A172 (cell line): ENCODE measurements around the gene PCYT1B. TPM values are rescaled to one million over a fixed set of nuclear protein-coding genes. Genes with fewer than 3 reads are reported as not detected.
"Not testable (repeated sequence)": the region's sequence is repeated elsewhere in the genome, so short reads cannot be mapped to it uniquely, and the experiment has no call there.

ENCODE experiments used
- DNase-seq: peaks from one replicate; pipeline ENCODE4 v3.0.0-alpha.2; 2015; ENCODE audit warnings: low spot score
- total RNA-seq: library from RNA; depleted of rRNA; stranded (reverse); fragments of >200 nt; shearing (Covaris generic); gene quantifications from 2 replicates; pipeline ENCODE4 v1.2.3, GENCODE V29; 2014

PCYT1B gene
- total RNA-seq, 1 experiment from 2014 or later, result not detected

DNA sequence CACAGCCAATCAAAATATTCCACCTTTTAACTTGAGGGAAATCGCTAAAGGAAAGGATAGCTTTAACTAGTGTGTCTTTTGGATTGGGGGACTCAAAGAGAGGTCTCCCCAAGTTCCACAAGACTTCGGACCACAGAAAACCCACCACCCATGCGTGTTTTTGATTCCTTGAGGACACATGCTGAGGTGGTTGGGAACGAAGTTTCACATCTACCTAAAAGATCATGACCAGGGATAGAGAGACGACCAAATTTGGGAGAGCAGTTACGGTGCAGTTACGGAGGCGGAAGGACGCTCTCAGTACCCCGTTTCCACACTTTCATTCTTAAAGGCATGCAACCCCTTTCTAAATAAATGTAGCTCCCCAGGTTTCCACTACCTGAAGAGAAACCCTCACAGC, 1.1 kb downstream of the PCYT1B start:
- DNase-seq, result no peak

DNA sequence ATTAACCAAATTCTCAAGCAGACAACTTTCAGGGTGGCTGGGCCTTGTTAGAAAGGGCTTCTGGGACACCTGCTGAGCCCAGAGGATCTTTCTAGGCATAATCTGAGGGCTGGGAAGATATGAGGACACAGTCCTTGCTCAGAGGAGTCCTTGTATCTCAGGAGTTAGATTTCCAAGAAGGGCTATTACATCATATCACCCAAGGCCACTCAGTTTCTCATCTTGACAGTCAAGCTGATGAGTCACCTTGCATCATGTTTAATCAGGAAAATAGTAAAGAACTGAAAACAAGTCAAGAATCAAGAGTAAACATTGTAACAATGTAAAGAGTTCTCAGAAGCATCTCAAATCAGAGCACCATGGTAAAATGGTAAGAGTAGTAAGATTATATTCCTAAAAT, 4.0 kb downstream of the PCYT1B start:
- DNase-seq, result peak; percentile 17

- DNase-seq, result no peak
Measured at GRCh38 chrX:24629701-24630100, 17.4 kb downstream of the PCYT1B start.

DNA sequence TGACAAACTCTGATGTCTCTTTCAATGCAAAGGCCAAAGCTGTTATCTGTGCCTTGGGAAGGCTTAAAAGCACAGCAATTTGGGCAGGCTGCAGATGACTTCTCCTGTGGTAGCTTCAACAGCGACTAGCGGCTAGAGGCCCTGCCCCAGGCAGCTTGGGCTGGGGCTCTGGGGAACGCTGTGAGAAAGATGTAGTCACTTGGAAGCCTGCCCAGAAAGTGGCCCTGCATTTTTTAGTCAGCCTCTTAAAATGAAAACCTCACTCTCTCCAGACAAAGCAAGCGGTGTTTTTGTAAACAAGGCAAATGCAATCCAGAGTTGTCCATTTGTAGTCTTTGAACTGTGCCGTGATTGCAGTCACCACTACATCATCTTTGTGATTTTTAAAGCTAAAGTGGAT, 27.5 kb downstream of the PCYT1B start:
- peak; percentile 74 for DNase-seq

GRCh38 chrX:24610516-24610915, 36.6 kb downstream of the PCYT1B start:
- no peak for DNase-seq

DNA sequence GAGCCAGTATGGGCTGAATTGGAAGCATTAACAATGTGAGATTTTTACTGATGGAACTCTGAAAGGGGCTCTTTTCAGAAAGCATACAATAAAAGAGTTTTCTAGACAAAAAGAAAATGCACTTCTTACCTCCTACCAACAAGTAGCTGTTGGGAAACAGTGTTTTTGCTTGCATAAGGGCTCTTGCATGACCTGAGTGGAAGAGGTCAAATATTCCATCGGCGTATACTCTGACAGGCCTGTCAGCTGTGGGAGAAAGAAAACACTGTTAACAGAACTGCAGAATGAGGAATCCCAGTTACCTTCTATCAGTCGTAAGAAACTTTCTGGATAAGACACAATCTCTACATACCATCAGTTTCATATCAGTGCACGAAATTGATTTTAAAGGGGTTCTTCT, 39.5 kb downstream of the PCYT1B start:
- no peak for DNase-seq

DNA sequence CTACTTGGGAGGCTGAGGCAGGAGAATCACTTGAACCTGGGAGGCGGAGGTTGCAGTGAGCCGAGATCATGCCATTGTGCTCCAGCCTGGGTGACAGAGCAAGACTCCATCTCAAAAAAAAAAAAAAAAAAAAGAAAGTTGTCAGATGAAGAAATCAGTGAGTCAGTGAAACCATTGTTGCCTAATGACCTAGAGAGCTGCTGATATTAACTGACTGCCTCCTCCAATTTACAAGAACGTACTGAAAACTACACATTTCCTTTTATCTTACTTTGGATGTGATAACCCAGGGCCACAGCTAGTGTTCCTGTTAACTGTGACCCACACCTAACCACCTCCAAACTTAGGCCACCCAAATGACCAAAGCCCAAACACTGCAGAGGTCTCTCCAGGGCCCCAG, 41.2 kb downstream of the PCYT1B start:
- DNase-seq, result not testable (repeated sequence)

GRCh38 chrX:24603191-24603590, 44.0 kb downstream of the PCYT1B start:
- DNase-seq, result no peak

DNA sequence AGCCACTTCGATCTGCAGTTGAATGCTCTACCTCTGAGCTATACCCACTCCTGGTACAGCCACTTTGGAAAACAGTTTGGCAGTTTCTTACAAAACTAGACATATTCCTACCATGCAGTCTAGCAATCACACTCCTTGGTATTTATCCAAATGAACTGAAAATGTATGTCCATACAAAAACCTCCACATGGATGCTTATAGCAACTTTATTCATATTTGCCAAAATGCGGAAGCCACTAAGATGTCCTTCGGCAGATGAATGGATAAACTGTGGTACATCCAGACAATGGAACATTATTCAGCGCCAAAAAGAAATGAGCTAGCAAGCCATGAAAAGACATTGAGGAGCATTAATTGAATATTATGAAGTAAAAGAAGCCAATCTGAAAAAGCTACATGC, 45.3 kb downstream of the PCYT1B start:
- DNase-seq, result no peak

- no peak for DNase-seq
Measured at GRCh38 chrX:24594501-24594900, 52.6 kb downstream of the PCYT1B start.

DNA sequence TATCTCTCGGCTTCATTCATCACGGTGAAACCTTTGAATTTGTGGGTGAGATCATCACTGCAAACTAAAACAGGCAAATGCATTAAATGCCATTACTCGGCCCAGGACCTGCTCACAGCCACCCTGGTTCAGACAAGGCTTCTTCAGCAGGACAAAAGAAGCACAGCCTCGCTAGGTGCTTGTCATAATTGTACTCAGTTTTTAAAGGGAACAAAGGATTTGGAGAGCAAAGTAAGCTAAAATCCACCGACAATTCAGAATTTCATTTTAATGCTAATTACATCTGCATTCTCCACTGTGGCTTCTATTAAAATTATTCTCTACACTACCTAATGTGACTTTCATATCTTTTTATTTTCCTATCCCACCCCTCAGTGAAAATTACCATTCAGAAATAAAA, 57.0 kb downstream of the PCYT1B start:
- no peak for DNase-seq

- no peak for DNase-seq
Measured at GRCh38 chrX:24577091-24577490, 70.1 kb downstream of the PCYT1B start.

GRCh38 chrX:24575496-24575895, 71.7 kb downstream of the PCYT1B start:
- DNase-seq, result no peak

GRCh38 chrX:24574743-24575142, 72.4 kb downstream of the PCYT1B start:
- no peak for DNase-seq

DNA sequence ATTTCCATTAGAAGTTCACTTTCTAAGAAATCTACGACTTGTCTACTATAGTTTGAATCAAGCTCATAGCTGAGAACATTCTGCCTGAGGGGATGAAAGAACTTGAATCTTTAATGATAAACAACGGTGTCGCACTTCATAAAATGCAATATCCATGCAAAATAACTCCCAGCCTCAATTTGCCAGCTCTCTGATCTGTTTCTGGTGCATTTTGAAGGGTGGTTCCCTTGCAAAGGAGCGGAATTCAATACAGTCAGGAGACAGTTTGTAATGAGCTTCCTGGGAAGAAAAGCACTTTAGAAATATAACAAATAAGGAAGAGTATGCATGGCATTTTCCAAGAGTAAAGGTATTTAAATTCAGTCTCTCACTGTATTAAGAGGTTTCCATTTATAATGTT, 80.0 kb downstream of the PCYT1B start:
- DNase-seq, result no peak

DNA sequence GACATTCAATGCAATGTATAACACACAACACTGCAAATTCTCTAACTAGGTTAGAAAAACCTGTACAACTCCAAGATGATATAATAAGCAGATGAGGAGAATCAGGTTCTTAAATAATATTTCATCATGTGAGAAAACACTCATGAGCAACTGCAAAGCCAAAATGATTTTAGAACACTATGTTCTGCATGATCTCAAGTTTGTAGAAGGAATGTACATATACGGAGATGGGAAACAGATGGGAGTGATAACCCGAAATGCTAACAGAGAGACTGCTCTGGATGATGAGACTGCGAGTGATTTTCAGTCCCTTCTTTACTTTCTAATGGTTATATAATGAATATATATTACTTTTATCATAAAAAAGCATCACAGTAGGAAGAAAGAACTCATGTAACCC, 80.9 kb downstream of the PCYT1B start:
- DNase-seq, result no peak

- no peak for DNase-seq
Measured at GRCh38 chrX:24563291-24564010, 83.7 kb downstream of the PCYT1B start.

DNA sequence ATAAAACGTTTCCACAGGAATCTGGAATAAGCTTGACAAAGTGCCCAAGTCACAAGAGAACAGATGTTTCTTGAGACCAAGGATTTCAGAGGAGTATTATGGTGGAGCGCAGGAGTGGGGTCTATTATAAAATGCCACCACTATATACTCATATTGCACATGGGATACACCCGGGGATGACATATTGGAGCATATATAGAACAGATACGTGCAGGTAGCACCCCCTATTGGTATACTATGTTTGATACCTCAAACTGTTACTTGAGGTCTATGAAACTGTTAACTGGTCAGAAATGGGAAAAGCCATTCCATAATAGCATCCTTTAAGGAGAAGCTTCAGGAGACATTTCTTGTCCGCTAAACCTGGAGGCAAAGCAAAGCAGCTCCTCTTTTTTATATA, 86.0 kb downstream of the PCYT1B start:
- DNase-seq, result peak; percentile 45

GRCh38 chrX:24553011-24553410, 94.1 kb downstream of the PCYT1B start:
- no peak for DNase-seq

DNA sequence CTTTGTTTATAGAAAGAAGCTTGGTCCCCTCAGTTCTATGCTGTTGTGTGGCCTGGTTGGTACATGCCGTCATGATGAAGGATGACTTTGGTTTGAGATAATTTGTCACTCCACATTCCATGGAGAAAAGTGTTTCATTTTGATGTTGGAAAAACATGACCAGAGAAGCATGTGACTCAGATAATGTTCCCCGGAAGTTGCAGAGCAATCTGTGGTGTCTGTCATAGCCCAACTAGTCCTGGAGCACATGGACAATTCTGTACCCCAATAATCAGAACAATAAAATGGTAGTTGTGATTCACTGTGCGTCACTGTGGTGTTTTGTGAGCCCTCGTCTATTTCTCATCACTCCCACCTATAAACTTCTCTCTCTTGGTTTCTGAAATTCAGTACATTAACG, 97.0 kb downstream of the PCYT1B start:
- DNase-seq, result peak; percentile 1

- no peak for DNase-seq
Measured at GRCh38 chrX:24547961-24548360, 99.2 kb downstream of the PCYT1B start.

DNA sequence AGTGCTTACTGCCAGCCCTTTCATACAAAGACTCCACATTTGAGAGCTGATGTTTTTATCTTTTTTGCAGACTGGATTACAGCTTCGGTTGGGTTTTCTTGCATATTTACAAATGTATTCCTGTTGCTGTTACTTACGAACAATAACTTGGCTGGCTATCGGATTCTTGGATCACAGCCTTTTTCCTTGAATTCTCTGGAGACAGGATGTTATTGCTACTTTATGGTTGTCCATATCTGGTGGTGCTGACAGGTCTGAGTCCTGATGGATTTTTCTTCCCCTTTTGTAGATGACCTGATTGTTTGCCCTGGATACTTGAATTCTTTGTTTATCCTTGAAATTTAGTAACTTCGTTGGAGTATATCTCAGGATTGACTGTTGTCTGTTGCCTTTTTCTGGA, 104.4 kb downstream of the PCYT1B start:
- no peak for DNase-seq

DNA sequence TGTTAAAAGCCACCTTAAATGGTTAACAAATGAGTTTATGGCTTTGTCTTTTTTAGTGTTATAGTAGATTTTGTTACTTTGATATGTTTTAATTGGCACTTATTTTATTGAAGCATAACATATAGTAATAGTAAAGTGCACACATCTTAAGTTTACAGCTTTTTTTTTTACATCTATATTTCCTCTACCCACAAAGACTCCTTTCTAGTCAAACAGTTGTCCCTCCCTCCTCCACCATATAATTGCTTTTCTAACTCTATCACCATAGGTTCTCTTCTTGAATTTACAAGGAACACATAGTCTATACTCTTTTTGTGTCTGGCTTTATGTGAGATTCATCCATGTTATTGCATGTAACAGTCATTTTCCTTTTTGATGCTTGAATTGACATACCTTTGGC, 110.6 kb downstream of the PCYT1B start:
- DNase-seq, result no peak

- DNase-seq, result no peak
Measured at GRCh38 chrX:24528605-24529004, 118.5 kb downstream of the PCYT1B start.
